CD14-positive monocyte (primary cell): ENCODE results near the gene ATG9B. TPM values are rescaled to one million over a fixed set of nuclear protein-coding genes. Genes with fewer than 3 reads are reported as not detected.

ENCODE experiments used
- DNase-seq, 3 donors: peaks; one replicate each; pipeline ENCODE4 v3.0.0-alpha.2; 2011 to 2022
- H2AFZ ChIP-seq: 2 replicates; pipeline ENCODE4 v1.6.0; 2012; ENCODE audit warnings: mild to moderate bottlenecking, low read depth, low read length, inconsistent platforms; ENCODE audit not compliant: insufficient read depth, poor library complexity, severe bottlenecking
- H3K27ac ChIP-seq, 2 donors: 1 replicate in 1 of 2; 2 replicates in 1 of 2; pipeline ENCODE4 v1.5.1; 2012 to 2013; ENCODE audit warnings: low read length in 2 of 2, control low read depth in 1 of 2, inconsistent platforms in 1 of 2, low read depth in 1 of 2, mild to moderate bottlenecking in 1 of 2
- H3K27me3 ChIP-seq, 2 donors: one replicate each; pipeline versions ENCODE4 v1.6.0 to v1.6.1; 2011 to 2013; ENCODE audit warnings: low read length in 2 of 2; ENCODE audit not compliant: control insufficient read depth in 2 of 2, insufficient read depth in 2 of 2
- H3K36me3 ChIP-seq, 2 donors: replicated peaks in 1 of 2; 1 replicate in 1 of 2; 2 replicates in 1 of 2; pipeline versions ENCODE4 v1.5.1 to v1.6.1; 2012 to 2013; ENCODE audit warnings: low read length in 2 of 2, control low read depth in 1 of 2, inconsistent platforms in 1 of 2, mild to moderate bottlenecking in 1 of 2; ENCODE audit not compliant: insufficient read depth in 2 of 2, control insufficient read depth in 1 of 2
- H3K4me1 ChIP-seq, 2 donors: 1 replicate in 1 of 2; 2 replicates in 1 of 2; pipeline versions ENCODE4 v1.5.1 to v1.6.1; 2012 to 2013; ENCODE audit warnings: low read length in 2 of 2, control low read depth in 1 of 2, inconsistent platforms in 1 of 2, mild to moderate bottlenecking in 1 of 2, moderate library complexity in 1 of 2; ENCODE audit not compliant: insufficient read depth in 2 of 2, control insufficient read depth in 1 of 2
- H3K4me2 ChIP-seq: replicated peaks from 2 replicates; pipeline ENCODE3; 2012; ENCODE audit warnings: low read length, moderate library complexity, mild to moderate bottlenecking; ENCODE audit not compliant: poor library complexity, severe bottlenecking; ENCODE audit errors: extremely low read depth
- H3K4me3 ChIP-seq, 3 experiments: fragments of 200-600 bp in 1 of 3; sonication (generic) in 1 of 3; replicated peaks in 1 of 3; 1 replicate in 2 of 3; 2 replicates in 1 of 3; pipeline ENCODE4 v1.5.1; 2011 to 2013; ENCODE audit warnings: low read length in 3 of 3, mild to moderate bottlenecking in 3 of 3, control low read depth in 2 of 3, low read depth in 2 of 3, inconsistent platforms in 1 of 3, moderate library complexity in 1 of 3
- H3K79me2 ChIP-seq: 2 replicates; pipeline ENCODE4 v1.6.0; 2012; ENCODE audit warnings: mild to moderate bottlenecking, control low read depth, inconsistent platforms, low read length, moderate library complexity; ENCODE audit not compliant: insufficient read depth
- H3K9ac ChIP-seq: 2 replicates; pipeline ENCODE4 v1.6.0; 2017; ENCODE audit warnings: low read length, mild to moderate bottlenecking; ENCODE audit not compliant: insufficient read depth, poor library complexity, severe bottlenecking
- H3K9me3 ChIP-seq, 2 donors: replicated peaks in 1 of 2; 1 replicate in 1 of 2; 2 replicates in 1 of 2; pipeline versions ENCODE4 v1.5.1 to v1.6.1; 2012 to 2013; ENCODE audit warnings: low read length in 2 of 2, control low read depth in 1 of 2; ENCODE audit not compliant: control insufficient read depth in 1 of 2, insufficient read depth in 1 of 2
- H4K20me1 ChIP-seq: 2 replicates; pipeline ENCODE4 v1.6.0; 2012; ENCODE audit warnings: mild to moderate bottlenecking, low read length, control low read depth, moderate library complexity; ENCODE audit not compliant: insufficient read depth
- H3K27ac Mint-ChIP-seq, 7 donors: one replicate each; pipeline ENCODE4 v1.8.0; 2020; ENCODE audit warnings: mild to moderate bottlenecking in 7 of 7, mixed read lengths in 7 of 7, moderate library complexity in 6 of 7, inconsistent platforms in 2 of 7
- H3K27me3 Mint-ChIP-seq, 3 donors: one replicate each; pipeline ENCODE4 v1.8.0; 2021 to 2022; ENCODE audit warnings: low read depth in 3 of 3, mild to moderate bottlenecking in 3 of 3, mixed read lengths in 3 of 3, moderate library complexity in 3 of 3, inconsistent platforms in 1 of 3
- H3K36me3 Mint-ChIP-seq, 2 donors: one replicate each; pipeline ENCODE4 v1.8.0; 2020; ENCODE audit warnings: mixed read lengths in 2 of 2, inconsistent platforms in 1 of 2, mild to moderate bottlenecking in 1 of 2
- H3K4me1 Mint-ChIP-seq: one replicate; pipeline ENCODE4 v1.8.0; 2020; ENCODE audit warnings: mild to moderate bottlenecking, mixed read lengths
- H3K4me3 Mint-ChIP-seq, 2 donors: one replicate each; pipeline ENCODE4 v1.8.0; 2020; ENCODE audit warnings: mild to moderate bottlenecking in 2 of 2, mixed read lengths in 2 of 2, moderate library complexity in 1 of 2
- H3K9me3 Mint-ChIP-seq, 7 donors: one replicate each; pipeline ENCODE4 v1.8.0; 2020 to 2022; ENCODE audit warnings: mixed read lengths in 7 of 7, mild to moderate bottlenecking in 6 of 7, moderate library complexity in 6 of 7, inconsistent platforms in 2 of 7
- CTCF ChIP-seq: fragments of 200-600 bp; IDR thresholded peaks from one replicate; pipeline ENCODE4 v1.8.0; 2022; ENCODE audit warnings: antibody characterized with exemption, mild to moderate bottlenecking
- WGBS: methylation state at CpG from one replicate; pipeline ENCODE4 v1.1.5; 2013; ENCODE audit warnings: missing lambda C conversion rate; ENCODE audit not compliant: insufficient coverage; 5-methylcytosine and 5-hydroxymethylcytosine counted together
- intact Hi-C, 2 donors: fragments of 100-400 bp; cut with micrococcal nuclease; formaldehyde crosslinking; loops; one replicate each; pipeline versions ENCODE4 v1.15.0 to v1.15.1; 2023
- polyA plus RNA-seq, 3 donors: library from polyadenylated mRNA; depleted of rRNA in 1 of 3; unstranded in 2 of 3; stranded (reverse) in 1 of 3; fragments of 300-500 nt in 2 of 3; fragments of >200 nt in 1 of 3; fragmentation: Illumina TruSeq in 2 of 3; gene quantifications; 1 replicate in 2 of 3; 2 replicates in 1 of 3; pipeline ENCODE4 v1.2.3, GENCODE V29; 2012 to 2021

The ATG9B gene
- polyA plus RNA-seq, 3 donors: 0.21 to 0.30 TPM; not detected in 1

- 92% methylated on average over 5 of the region's 14 CpGs for WGBS
- H3K27ac Mint-ChIP-seq: no peak overlapping the region
- Histone ChIP-seq H3K9ac (no peak overlapping the region), H3K9me3 (peaks cover 10 to 16% of the 10 kb centered on the region in 2 donors), H4K20me1 (no peaks in the 10 kb centered on the region), H3K27me3 (peaks cover 0 to 11% of the 10 kb centered on the region in 2 donors), H3K36me3 (no peaks in the 10 kb centered on the region), H2AFZ (no peak overlapping the region), H3K27ac (no peak overlapping the region), H3K4me2 (no peak overlapping the region), H3K4me1 (peaks cover 26 to 36% of the 10 kb centered on the region in 2 donors), H3K4me3 (no peak overlapping the region), H3K79me2 (no peaks in the 10 kb centered on the region)
- peaks cover 43% of the 10 kb centered on the region for H3K4me1 Mint-ChIP-seq
- peaks cover 17 to 46% (median 33%) of the 10 kb centered on the region in 3 donors for H3K27me3 Mint-ChIP-seq
- H3K36me3 Mint-ChIP-seq: peaks cover 0 to 4% of the 10 kb centered on the region in 2 donors
- H3K9me3 Mint-ChIP-seq: peaks cover 12 to 26% (median 20%) of the 10 kb centered on the region in 7 donors
- H3K4me3 Mint-ChIP-seq: no peak overlapping the region
- intact Hi-C loops: no loop called here
- TF ChIP-seq CTCF: no peak
- DNase-seq: no peak
Measured at GRCh38 chr7:150993511-150993910, 30.8 kb downstream of the ATG9B start.

DNA sequence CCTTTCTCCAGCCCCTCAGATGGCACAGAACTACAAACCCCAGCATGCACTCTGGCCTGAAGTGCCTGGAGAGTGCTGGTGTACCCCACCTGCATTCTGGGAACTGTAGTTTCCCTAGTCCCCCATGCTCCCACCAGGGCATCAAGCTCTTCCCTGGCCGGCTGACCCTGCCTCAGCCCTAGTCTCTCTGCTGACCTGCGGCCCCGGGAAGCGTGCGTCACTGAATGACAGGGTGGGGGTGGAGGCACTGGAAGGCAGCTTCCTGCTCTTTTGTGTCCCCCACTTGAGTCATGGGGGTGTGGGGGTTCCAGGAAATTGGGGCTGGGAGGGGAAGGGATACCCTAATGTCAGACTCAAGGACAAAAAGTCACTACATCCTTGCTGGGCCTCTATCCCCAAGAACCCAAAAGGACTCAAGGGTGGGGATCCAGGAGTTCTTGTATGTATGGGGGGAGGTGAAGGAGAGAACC lies 31.4 kb downstream of the ATG9B start:
- no peak overlapping the region for H2AFZ ChIP-seq
- Mint-ChIP-seq H3K4me1 (peaks cover 49% of the 10 kb centered on the region), H3K27me3 (peaks cover 20 to 47% (median 37%) of the 10 kb centered on the region in 3 donors), H3K36me3 (peaks cover 0 to 4% of the 10 kb centered on the region in 2 donors), H3K4me3 (no peak overlapping the region), H3K27ac (peak overlapping the region in 1 of 7 donors; percentile 41), H3K9me3 (peaks cover 12 to 26% (median 20%) of the 10 kb centered on the region in 7 donors)
- no peak for DNase-seq
- H3K9me3 ChIP-seq: peaks cover 10 to 16% of the 10 kb centered on the region in 2 donors
- TF ChIP-seq CTCF: no peak
- H3K36me3 ChIP-seq: no peaks in the 10 kb centered on the region
- H3K79me2 ChIP-seq: no peaks in the 10 kb centered on the region
- H3K27ac ChIP-seq: no peak overlapping the region
- H3K9ac ChIP-seq: no peak overlapping the region
- H3K4me2 ChIP-seq: no peak overlapping the region
- WGBS: no CpG with 5 or more reads among the region's 5 CpGs
- H4K20me1 ChIP-seq: no peaks in the 10 kb centered on the region
- H3K4me3 ChIP-seq: no peak overlapping the region
- H3K27me3 ChIP-seq: peaks cover 0 to 17% of the 10 kb centered on the region in 2 donors
- peaks cover 32 to 43% of the 10 kb centered on the region in 2 donors for H3K4me1 ChIP-seq
- intact Hi-C loops: no loop called here
